ENCODE data around the gene ERC2.

The ERC2 gene

GRCh38 chr3:56005196-56005805 is 463.0 kb downstream of the ERC2 start:
- DNase-seq (ENCODE audit: low read depth in 1 of 2, low spot score in 1 of 2): no peak

- DNase-seq (ENCODE audit: low read depth in 1 of 2, low spot score in 1 of 2): no peak
Measured at GRCh38 chr3:56003129-56003528, 465.1 kb downstream of the ERC2 start.

GRCh38 chr3:56001991-56002390 is 466.3 kb downstream of the ERC2 start:
- DNase-seq (ENCODE audit: low read depth in 1 of 2, low spot score in 1 of 2): no peak

GRCh38 chr3:56001537-56001936 is 466.7 kb downstream of the ERC2 start:
- DNase-seq (ENCODE audit: low read depth in 1 of 2, low spot score in 1 of 2): no peak

- DNase-seq (ENCODE audit: low read depth in 1 of 2, low spot score in 1 of 2): no peak
Measured at GRCh38 chr3:55989366-55989765, 478.9 kb downstream of the ERC2 start.

- DNase-seq (ENCODE audit: low read depth in 1 of 2, low spot score in 1 of 2): no peak
Measured at GRCh38 chr3:55988905-55989304, 479.4 kb downstream of the ERC2 start.

GRCh38 chr3:55984626-55985025 is 483.6 kb downstream of the ERC2 start:
- no peak for DNase-seq (ENCODE audit: low read depth in 1 of 2, low spot score in 1 of 2)

- no peak for DNase-seq (ENCODE audit: low read depth in 1 of 2, low spot score in 1 of 2)
Measured at GRCh38 chr3:55978953-55979352, 489.3 kb downstream of the ERC2 start.

GRCh38 chr3:55974421-55975165 is 493.7 kb downstream of the ERC2 start:
- DNase-seq (ENCODE audit: low read depth in 1 of 2, low spot score in 1 of 2): no peak

- DNase-seq (ENCODE audit: low read depth in 1 of 2, low spot score in 1 of 2): no peak
Measured at GRCh38 chr3:55969634-55970033, 498.6 kb downstream of the ERC2 start.

- DNase-seq (ENCODE audit: low read depth in 1 of 2, low spot score in 1 of 2): no peak
Measured at GRCh38 chr3:55968331-55968730, 499.9 kb downstream of the ERC2 start.

- DNase-seq (ENCODE audit: low read depth in 1 of 2, low spot score in 1 of 2): no peak
Measured at GRCh38 chr3:55966566-55966965, 501.7 kb downstream of the ERC2 start.

- DNase-seq (ENCODE audit: low read depth in 1 of 2, low spot score in 1 of 2): no peak
Measured at GRCh38 chr3:55965776-55966175, 502.5 kb downstream of the ERC2 start.

- no peak for DNase-seq (ENCODE audit: low read depth in 1 of 2, low spot score in 1 of 2)
Measured at GRCh38 chr3:55964491-55964985, 503.7 kb downstream of the ERC2 start.

- no peak for DNase-seq (ENCODE audit: low read depth in 1 of 2, low spot score in 1 of 2)
Measured at GRCh38 chr3:55963601-55964000, 504.7 kb downstream of the ERC2 start.

GRCh38 chr3:55959471-55960080 is 508.7 kb downstream of the ERC2 start:
- no peak for DNase-seq (ENCODE audit: low read depth in 1 of 2, low spot score in 1 of 2)

GRCh38 chr3:55958605-55959004 is 509.7 kb downstream of the ERC2 start:
- DNase-seq (ENCODE audit: low read depth in 1 of 2, low spot score in 1 of 2): no peak

- DNase-seq (ENCODE audit: low read depth in 1 of 2, low spot score in 1 of 2): no peak
Measured at GRCh38 chr3:55955891-55956477, 512.3 kb downstream of the ERC2 start.

- no peak for DNase-seq (ENCODE audit: low read depth in 1 of 2, low spot score in 1 of 2)
Measured at GRCh38 chr3:55951388-55951787, 516.9 kb downstream of the ERC2 start.

GRCh38 chr3:55947406-55947805 is 520.9 kb downstream of the ERC2 start:
- no peak for DNase-seq (ENCODE audit: low read depth in 1 of 2, low spot score in 1 of 2)

- no peak for DNase-seq (ENCODE audit: low read depth in 1 of 2, low spot score in 1 of 2)
Measured at GRCh38 chr3:55946574-55947160, 521.6 kb downstream of the ERC2 start.

GRCh38 chr3:55942868-55943267 is 525.4 kb downstream of the ERC2 start:
- no peak for DNase-seq (ENCODE audit: low read depth in 1 of 2, low spot score in 1 of 2)
